WTC11 (cell line): Measurements from ENCODE around the gene RPS21. TPM values are rescaled to one million over a fixed set of nuclear protein-coding genes. Genes with fewer than 3 reads are reported as not detected.

Source experiments
- ATAC-seq: fragments of 200-7000 bp; cut with Tn5 transposase; 2 replicates; pipeline ENCODE4 v1.10.0; 2021; ENCODE audit warnings: mild to moderate bottlenecking, moderate library complexity
- CTCF ChIA-PET: fragments of 300-600 bp; sonication (Branson Sonifier 250); formaldehyde crosslinking; loops from one replicate; lab custom pipeline; 2021; ENCODE audit warnings: antibody characterized with exemption; lab: Charles Lee
- POLR2A ChIA-PET: fragments of 350-600 bp; sonication (Branson Sonifier 250); formaldehyde crosslinking; loops from one replicate; lab custom pipeline; 2021; ENCODE audit warnings: antibody characterized with exemption; lab: Charles Lee
- DNase-seq: peaks from one replicate; pipeline ENCODE4 v3.0.0; 2021; ENCODE audit warnings: low spot score
- H3K27ac Mint-ChIP-seq: 2 replicates; pipeline ENCODE4 v1.8.0; 2021; ENCODE audit warnings: mixed read lengths
- H3K27me3 Mint-ChIP-seq: 2 replicates; pipeline ENCODE4 v1.8.0; 2021; ENCODE audit warnings: low read depth, mild to moderate bottlenecking, moderate library complexity, mixed read lengths
- H3K36me3 Mint-ChIP-seq: 2 replicates; pipeline ENCODE4 v1.8.0; 2021; ENCODE audit warnings: mixed read lengths
- H3K4me1 Mint-ChIP-seq: 2 replicates; pipeline ENCODE4 v1.8.0; 2022; ENCODE audit warnings: mixed read lengths
- H3K4me3 Mint-ChIP-seq: 2 replicates; pipeline ENCODE4 v1.8.0; 2021; ENCODE audit warnings: mild to moderate bottlenecking, moderate library complexity, mixed read lengths
- H3K9me3 Mint-ChIP-seq: 2 replicates; pipeline ENCODE4 v1.8.0; 2021; ENCODE audit warnings: mixed read lengths
- ESRRA ChIP-seq: sonication (generic); formaldehyde crosslinking; IDR thresholded peaks from 2 replicates; pipeline ENCODE4 v1.8.1; 2022; ENCODE audit warnings: mild to moderate bottlenecking, missing genetic modification reagents, borderline replicate concordance
- FOXK1 ChIP-seq: sonication (generic); formaldehyde crosslinking; IDR thresholded peaks from 2 replicates; pipeline ENCODE4 v1.8.0; 2022; ENCODE audit warnings: mild to moderate bottlenecking, moderate library complexity, missing genetic modification reagents
- RORB ChIP-seq: fragments of 250-450 bp; sonication (Bioruptor Pico); IDR thresholded peaks from 2 replicates; pipeline ENCODE4 v1.9.0; 2021; ENCODE audit warnings: mild to moderate bottlenecking
- SMAD4 ChIP-seq: sonication (generic); formaldehyde crosslinking; IDR thresholded peaks from 2 replicates; pipeline ENCODE4 v1.8.0; 2022; ENCODE audit warnings: mild to moderate bottlenecking, missing genetic modification reagents
- TEAD1 ChIP-seq: sonication (generic); formaldehyde crosslinking; IDR thresholded peaks from 2 replicates; pipeline ENCODE4 v1.8.0; 2022; ENCODE audit warnings: mild to moderate bottlenecking, missing genetic modification reagents
- ZNF263 ChIP-seq: sonication (generic); formaldehyde crosslinking; IDR thresholded peaks from 2 replicates; pipeline ENCODE4 v1.8.1; 2022; ENCODE audit warnings: low read depth, mild to moderate bottlenecking, moderate library complexity, missing genetic modification reagents
- ZNF423 ChIP-seq: fragments of 250-450 bp; sonication (Bioruptor Pico); IDR thresholded peaks from 2 replicates; pipeline ENCODE4 v2.1.2; 2022; ENCODE audit warnings: mild to moderate bottlenecking, moderate library complexity
- total RNA-seq: library from RNA; stranded (reverse); gene quantifications from 3 replicates; pipeline ENCODE4 v1.2.3, GENCODE V29; 2021
- TF ChIP-seq, protein P1 (sequence below): sonication (generic); formaldehyde crosslinking; IDR thresholded peaks from 2 replicates; pipeline ENCODE4 v1.8.0; 2023; ENCODE audit warnings: mild to moderate bottlenecking, missing genetic modification reagents
- TF ChIP-seq, protein P2 (sequence below): fragments of 200-600 bp; IDR thresholded peaks from 2 replicates; pipeline ENCODE4 v1.8.0; 2022; ENCODE audit warnings: antibody characterized with exemption
- TF ChIP-seq, protein P3 (sequence below): fragments of 250-450 bp; sonication (Bioruptor Pico); IDR thresholded peaks from 2 replicates; pipeline ENCODE4 v1.9.0; 2021; ENCODE audit warnings: mild to moderate bottlenecking, borderline replicate concordance
- TF ChIP-seq, protein P4 (sequence below): sonication (generic); formaldehyde crosslinking; IDR thresholded peaks from 2 replicates; pipeline ENCODE4 v1.8.1; 2022; ENCODE audit warnings: low read depth, missing genetic modification reagents, borderline replicate concordance

Gene RPS21
- total RNA-seq, 1 experiment from 2014 or later = 2,016 TPM

DNA sequence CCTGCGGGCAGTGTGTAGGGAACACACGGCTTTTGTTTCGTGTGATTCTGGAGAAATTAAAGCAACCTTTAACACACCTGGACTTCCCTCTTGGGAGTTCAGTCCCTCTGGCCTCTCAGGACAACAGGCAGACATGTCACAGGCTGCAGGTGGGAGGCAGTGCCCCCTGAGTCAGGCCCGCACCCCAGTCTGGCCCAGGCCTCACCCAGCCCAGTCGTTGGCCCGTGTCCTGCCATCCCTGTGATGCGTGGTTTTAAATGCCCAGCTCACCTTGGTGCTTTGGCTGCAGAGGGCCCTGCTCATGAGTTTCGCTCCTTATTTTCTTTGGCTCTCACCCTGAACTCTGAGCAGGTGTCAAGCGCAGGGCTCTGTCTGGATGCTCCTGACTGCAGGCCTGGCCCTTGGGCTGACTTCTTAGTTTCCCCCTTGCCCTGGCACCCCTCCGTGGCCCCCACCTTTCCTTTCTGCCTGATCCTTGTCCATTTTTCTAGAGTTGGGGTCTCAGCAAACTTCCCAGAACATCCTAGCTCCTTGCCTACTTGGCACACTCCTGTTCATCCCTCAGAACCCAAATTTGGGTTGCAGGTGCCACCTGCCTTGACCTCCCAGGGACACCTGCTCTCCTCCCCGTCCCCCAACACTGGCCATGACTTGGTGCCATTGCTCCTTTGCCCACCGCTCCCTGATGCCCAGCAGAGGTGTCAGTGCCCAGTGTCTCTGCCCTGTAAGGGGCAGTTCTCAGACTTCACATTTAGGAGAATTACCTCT, 22.4 kb downstream of the RPS21 start (continued):
- TF ChIP-seq, protein P1, sequence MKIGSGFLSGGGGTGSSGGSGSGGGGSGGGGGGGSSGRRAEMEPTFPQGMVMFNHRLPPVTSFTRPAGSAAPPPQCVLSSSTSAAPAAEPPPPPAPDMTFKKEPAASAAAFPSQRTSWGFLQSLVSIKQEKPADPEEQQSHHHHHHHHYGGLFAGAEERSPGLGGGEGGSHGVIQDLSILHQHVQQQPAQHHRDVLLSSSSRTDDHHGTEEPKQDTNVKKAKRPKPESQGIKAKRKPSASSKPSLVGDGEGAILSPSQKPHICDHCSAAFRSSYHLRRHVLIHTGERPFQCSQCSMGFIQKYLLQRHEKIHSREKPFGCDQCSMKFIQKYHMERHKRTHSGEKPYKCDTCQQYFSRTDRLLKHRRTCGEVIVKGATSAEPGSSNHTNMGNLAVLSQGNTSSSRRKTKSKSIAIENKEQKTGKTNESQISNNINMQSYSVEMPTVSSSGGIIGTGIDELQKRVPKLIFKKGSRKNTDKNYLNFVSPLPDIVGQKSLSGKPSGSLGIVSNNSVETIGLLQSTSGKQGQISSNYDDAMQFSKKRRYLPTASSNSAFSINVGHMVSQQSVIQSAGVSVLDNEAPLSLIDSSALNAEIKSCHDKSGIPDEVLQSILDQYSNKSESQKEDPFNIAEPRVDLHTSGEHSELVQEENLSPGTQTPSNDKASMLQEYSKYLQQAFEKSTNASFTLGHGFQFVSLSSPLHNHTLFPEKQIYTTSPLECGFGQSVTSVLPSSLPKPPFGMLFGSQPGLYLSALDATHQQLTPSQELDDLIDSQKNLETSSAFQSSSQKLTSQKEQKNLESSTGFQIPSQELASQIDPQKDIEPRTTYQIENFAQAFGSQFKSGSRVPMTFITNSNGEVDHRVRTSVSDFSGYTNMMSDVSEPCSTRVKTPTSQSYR (CRISPR knock-in tag) = no peak
- TF ChIP-seq SMAD4 (CRISPR knock-in tag) (no peak), TEAD1 (CRISPR knock-in tag) (no peak), ESRRA (CRISPR knock-in tag) (no peak)

DNA sequence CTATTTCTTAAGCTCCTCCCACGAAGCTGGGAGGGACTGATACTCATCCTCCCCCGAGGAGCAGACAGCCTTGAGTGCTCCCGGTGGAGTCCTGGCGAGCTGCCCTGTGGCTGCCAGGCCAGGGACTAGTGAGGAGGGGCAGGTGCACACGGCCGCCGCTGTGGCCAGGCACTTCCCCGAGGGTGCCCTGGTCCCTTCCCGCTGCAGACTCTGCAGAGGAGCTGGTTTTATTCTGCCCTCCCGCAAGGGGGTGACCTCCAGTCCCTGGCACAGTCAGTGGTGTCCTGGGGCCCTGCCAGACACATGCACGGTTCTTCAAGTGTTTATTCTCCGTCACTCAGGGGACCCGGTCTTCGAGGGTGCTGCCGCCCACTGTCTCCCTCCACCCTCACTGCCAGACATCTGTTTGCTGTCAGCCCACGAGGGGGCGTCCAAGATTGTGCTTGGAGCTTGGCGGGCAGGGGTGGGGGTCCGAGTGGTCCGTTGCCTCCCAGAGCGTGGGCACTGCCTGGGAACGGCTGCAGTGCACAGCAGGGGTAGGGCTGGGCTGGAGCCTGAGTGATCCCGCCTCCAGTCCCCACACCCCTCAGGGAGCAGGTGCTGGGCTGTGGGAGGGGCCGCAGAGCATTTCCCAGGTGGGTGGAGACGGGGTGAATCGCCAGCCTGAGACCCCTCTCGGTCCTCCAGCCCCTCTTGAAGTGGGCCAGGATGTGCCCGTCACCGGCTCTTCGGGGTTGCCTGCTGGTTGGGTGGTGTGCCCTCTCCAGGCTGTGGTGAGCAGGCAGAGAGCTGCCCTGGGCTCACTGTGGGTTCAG, 23.2 kb downstream of the RPS21 start:
- POLR2A ChIA-PET = interaction anchor here (0.8 kb wide), 1 partner anchor 243 kb away, joined by 3 read pairs; no protein-coding TSS in a partner anchor
- H3K27me3 Mint-ChIP-seq = peaks cover 5% of the 10 kb centered on the region
- ATAC-seq = peak; percentile 29
- H3K9me3 Mint-ChIP-seq = no peaks in the 10 kb centered on the region
- no peak for TF ChIP-seq RORB (CRISPR knock-in tag)
- peak; percentile 30; the same call in 1 of the 2 replicates for TF ChIP-seq ZNF263
- TF ChIP-seq, protein P2, sequence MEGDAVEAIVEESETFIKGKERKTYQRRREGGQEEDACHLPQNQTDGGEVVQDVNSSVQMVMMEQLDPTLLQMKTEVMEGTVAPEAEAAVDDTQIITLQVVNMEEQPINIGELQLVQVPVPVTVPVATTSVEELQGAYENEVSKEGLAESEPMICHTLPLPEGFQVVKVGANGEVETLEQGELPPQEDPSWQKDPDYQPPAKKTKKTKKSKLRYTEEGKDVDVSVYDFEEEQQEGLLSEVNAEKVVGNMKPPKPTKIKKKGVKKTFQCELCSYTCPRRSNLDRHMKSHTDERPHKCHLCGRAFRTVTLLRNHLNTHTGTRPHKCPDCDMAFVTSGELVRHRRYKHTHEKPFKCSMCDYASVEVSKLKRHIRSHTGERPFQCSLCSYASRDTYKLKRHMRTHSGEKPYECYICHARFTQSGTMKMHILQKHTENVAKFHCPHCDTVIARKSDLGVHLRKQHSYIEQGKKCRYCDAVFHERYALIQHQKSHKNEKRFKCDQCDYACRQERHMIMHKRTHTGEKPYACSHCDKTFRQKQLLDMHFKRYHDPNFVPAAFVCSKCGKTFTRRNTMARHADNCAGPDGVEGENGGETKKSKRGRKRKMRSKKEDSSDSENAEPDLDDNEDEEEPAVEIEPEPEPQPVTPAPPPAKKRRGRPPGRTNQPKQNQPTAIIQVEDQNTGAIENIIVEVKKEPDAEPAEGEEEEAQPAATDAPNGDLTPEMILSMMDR = peak; percentile 54; the same call in 1 of the 2 replicates
- TF ChIP-seq, protein P3, sequence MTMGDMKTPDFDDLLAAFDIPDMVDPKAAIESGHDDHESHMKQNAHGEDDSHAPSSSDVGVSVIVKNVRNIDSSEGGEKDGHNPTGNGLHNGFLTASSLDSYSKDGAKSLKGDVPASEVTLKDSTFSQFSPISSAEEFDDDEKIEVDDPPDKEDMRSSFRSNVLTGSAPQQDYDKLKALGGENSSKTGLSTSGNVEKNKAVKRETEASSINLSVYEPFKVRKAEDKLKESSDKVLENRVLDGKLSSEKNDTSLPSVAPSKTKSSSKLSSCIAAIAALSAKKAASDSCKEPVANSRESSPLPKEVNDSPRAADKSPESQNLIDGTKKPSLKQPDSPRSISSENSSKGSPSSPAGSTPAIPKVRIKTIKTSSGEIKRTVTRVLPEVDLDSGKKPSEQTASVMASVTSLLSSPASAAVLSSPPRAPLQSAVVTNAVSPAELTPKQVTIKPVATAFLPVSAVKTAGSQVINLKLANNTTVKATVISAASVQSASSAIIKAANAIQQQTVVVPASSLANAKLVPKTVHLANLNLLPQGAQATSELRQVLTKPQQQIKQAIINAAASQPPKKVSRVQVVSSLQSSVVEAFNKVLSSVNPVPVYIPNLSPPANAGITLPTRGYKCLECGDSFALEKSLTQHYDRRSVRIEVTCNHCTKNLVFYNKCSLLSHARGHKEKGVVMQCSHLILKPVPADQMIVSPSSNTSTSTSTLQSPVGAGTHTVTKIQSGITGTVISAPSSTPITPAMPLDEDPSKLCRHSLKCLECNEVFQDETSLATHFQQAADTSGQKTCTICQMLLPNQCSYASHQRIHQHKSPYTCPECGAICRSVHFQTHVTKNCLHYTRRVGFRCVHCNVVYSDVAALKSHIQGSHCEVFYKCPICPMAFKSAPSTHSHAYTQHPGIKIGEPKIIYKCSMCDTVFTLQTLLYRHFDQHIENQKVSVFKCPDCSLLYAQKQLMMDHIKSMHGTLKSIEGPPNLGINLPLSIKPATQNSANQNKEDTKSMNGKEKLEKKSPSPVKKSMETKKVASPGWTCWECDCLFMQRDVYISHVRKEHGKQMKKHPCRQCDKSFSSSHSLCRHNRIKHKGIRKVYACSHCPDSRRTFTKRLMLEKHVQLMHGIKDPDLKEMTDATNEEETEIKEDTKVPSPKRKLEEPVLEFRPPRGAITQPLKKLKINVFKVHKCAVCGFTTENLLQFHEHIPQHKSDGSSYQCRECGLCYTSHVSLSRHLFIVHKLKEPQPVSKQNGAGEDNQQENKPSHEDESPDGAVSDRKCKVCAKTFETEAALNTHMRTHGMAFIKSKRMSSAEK (CRISPR knock-in tag) = no peak
- TF ChIP-seq, protein P4, sequence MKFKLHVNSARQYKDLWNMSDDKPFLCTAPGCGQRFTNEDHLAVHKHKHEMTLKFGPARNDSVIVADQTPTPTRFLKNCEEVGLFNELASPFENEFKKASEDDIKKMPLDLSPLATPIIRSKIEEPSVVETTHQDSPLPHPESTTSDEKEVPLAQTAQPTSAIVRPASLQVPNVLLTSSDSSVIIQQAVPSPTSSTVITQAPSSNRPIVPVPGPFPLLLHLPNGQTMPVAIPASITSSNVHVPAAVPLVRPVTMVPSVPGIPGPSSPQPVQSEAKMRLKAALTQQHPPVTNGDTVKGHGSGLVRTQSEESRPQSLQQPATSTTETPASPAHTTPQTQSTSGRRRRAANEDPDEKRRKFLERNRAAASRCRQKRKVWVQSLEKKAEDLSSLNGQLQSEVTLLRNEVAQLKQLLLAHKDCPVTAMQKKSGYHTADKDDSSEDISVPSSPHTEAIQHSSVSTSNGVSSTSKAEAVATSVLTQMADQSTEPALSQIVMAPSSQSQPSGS (CRISPR knock-in tag) = no peak
- peak; percentile 69 for TF ChIP-seq ZNF423 (CRISPR knock-in tag)
- TF ChIP-seq FOXK1 (CRISPR knock-in tag) = 0 out of 2 replicates have a peak, but pooled peaks have one; percentile 46
- TF ChIP-seq ESRRA (CRISPR knock-in tag) = no peak
- TF ChIP-seq, all 79 proteins: peak for 4
- H3K4me3 Mint-ChIP-seq = no peak overlapping the region
- H3K4me1 Mint-ChIP-seq = peaks cover 9% of the 10 kb centered on the region
- CTCF ChIA-PET = interaction anchor here (0.6 to 3.1 kb wide), 42 partner anchors 9 to 427 kb away, joined by 3 to 27 read pairs (median 4); partner anchors contain the start of genes ADRM1, RBBP8NL, RPS21 and SLCO4A1
- DNase-seq = peak; percentile 76
- H3K27ac Mint-ChIP-seq = no peak overlapping the region
- no peaks in the 10 kb centered on the region for H3K36me3 Mint-ChIP-seq
